Uterus (tissue), 2 donors: Measurements from ENCODE around the gene AUTS2.

Source experiments
- CTCF ChIP-seq, 4 experiments: fragments of 200-600 bp in 2 of 4; fragments of 450-650 bp in 2 of 4; sonication (generic) in 2 of 4; IDR thresholded peaks; one replicate each; pipeline ENCODE4 v1.5.1; 2016 to 2019; ENCODE audit warnings: antibody characterized with exemption in 4 of 4, mild to moderate bottlenecking in 2 of 4, moderate library complexity in 1 of 4
- POLR2A ChIP-seq, 2 donors: fragments of 450-650 bp; IDR thresholded peaks; one replicate each; pipeline ENCODE4 v1.6.1; 2016; ENCODE audit warnings: antibody characterized with exemption in 2 of 2, mild to moderate bottlenecking in 1 of 2, moderate library complexity in 1 of 2

- no peak for TF ChIP-seq CTCF (IDR thresholded peaks at IDR 0.05)
- no peak for TF ChIP-seq POLR2A (IDR thresholded peaks at IDR 0.05)
These were observed 242.0 kb downstream of the AUTS2 start for GRCh38 chr7:69840248-69840647.
